NOMO-1 treated with DMSO at 0.1 percent for 48 hours (cell line): Measurements from ENCODE around the gene SLC1A3.
A peak's percentile ranks its signal among the peaks of the same experiment; 100 is the strongest.

Source experiments
- DNase-seq: peaks from one replicate; lab custom pipeline; 2025; ENCODE audit not compliant: unreplicated experiment; lab: John Stamatoyannopoulos, UW

SLC1A3 gene

GRCh38 chr5:36654564-36654963 is 48.2 kb downstream of the SLC1A3 start:
- no peak for DNase-seq

GRCh38 chr5:36655161-36655560 is 48.8 kb downstream of the SLC1A3 start:
- DNase-seq: peak; percentile 94

DNA sequence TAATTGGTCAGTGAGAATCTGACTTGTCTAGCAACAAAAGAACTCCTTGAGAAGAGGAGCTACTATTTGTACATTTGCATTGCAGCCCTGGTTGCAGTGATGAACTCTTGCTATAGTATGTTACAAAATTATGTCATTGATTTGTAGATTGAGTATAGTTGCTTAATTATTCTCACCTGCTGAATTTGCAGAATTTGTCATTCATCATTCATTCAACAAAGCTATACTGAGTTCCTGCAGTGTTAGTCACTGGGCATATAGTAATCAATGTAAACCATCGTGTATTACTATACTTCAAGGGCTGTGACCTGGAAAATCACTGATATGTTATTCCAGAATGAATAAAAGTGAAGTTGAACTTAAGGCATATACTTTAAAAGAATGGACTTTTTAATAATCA is 50.1 kb downstream of the SLC1A3 start:
- DNase-seq: no peak

GRCh38 chr5:36657563-36657995 is 51.2 kb downstream of the SLC1A3 start:
- peak; percentile 100 for DNase-seq

DNA sequence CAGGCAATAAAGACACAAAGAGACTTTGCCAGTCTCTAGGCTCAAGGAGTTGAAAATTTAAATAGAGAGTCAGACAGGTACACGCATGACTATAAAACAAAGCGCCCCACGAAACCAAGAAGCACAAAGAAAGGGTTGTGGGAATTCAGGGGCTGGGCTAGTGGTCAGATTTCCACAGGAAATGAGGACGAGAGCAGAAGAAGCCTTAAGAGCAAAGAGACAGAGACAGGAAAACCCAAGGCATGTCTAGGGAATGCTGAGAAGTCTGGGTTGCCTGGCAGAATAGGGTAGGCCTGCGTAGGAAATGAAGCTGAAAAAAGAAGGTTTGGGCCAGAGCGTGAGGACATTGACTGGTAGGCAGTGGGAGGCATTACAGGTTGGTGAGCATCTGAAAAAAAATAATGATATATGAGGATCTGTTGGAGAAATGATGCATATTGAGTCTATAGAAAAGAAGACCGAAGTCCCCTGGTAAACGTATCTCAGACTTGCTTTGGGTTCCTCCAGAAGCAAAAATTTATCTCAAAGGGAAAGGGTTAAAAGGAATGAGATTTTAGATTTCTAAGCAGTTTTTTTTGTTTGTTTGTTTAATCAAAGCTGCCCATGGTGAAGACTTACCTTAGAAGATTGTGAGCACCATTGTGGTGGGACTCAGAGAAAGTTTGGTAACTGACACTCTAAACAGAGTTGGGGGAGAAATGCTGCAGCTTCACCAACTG is 51.8 kb downstream of the SLC1A3 start:
- no peak for DNase-seq

- no peak for DNase-seq
Observed at GRCh38 chr5:36659411-36659810, 53.0 kb downstream of the SLC1A3 start.

GRCh38 chr5:36660397-36661049 is 54.1 kb downstream of the SLC1A3 start:
- no peak for DNase-seq

- no peak for DNase-seq
Observed at GRCh38 chr5:36661456-36662220, 55.2 kb downstream of the SLC1A3 start.

- peak; percentile 41 for DNase-seq
Observed at GRCh38 chr5:36662291-36662851, 56.0 kb downstream of the SLC1A3 start.

- DNase-seq: no peak
Observed at GRCh38 chr5:36664766-36665165, 58.4 kb downstream of the SLC1A3 start.

DNA sequence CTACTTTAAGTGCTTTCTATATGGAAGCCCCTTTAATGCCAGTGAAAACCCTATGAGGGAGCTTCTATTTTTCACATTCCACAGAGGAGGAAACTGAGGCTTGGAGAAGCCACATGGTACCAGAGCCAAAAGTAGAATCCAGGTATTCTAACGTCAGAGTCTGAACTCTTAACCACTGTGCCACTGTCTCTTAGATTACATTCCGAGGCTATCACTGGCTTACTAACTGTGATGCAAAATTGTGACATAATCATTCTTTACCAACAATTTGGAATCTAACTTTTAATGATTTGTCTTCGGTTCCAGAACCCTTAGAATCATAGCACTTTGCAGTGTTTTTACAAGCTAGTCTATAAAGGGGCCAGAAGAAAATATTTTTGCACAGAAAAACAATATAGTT is 59.2 kb downstream of the SLC1A3 start:
- no peak for DNase-seq

DNA sequence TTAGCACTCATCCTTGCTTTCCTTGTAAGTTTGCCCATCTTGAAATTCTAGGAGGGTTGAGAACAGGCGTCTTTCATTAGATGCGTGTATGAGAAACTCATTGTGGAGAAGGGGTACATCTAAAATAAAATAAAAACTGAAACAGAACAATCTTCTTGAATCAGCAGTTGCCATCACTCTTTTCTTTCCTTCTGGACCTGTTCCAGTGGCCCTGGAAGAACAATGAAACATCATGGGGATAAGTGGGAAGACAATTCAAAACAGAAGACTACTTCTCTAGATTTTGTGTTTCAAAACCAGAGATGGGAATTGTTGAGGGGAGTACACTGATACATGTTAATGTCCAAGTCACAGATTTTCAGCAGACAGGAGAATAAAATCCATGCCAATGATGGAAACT is 59.9 kb downstream of the SLC1A3 start:
- no peak for DNase-seq

GRCh38 chr5:36666986-36667385 is 60.6 kb downstream of the SLC1A3 start:
- DNase-seq: no peak

GRCh38 chr5:36667824-36668223 is 61.4 kb downstream of the SLC1A3 start:
- DNase-seq: peak; percentile 48

DNA sequence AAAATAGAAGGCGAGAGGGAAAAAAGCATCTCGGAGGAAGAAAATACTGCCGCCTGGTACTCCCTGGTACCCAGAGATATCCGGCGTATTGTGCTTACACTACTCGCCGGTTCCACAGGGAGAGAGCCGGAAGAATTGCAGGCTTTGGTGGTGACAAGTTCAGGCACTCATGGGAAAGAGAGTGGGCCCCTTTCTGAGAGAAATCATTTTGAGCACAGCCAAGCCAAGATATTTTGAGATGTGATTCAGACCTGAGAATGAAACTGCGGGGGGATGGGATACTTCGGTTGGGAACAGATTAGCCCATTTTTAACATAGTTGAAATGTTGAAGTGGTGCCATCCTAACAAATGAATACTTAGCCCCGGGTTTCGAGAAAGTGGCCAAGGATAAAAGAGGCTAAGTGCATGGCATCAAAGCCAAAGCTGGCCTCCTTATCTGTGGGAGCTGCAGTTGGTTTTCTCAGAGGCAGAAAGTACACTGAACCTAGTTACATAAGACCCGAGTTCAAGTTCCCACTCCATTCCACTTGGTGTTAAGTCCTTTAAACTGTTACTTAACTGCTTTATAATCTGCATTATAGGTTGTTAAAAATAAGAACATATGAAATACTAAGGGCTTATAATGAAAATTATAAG is 62.7 kb downstream of the SLC1A3 start:
- no peak for DNase-seq

DNA sequence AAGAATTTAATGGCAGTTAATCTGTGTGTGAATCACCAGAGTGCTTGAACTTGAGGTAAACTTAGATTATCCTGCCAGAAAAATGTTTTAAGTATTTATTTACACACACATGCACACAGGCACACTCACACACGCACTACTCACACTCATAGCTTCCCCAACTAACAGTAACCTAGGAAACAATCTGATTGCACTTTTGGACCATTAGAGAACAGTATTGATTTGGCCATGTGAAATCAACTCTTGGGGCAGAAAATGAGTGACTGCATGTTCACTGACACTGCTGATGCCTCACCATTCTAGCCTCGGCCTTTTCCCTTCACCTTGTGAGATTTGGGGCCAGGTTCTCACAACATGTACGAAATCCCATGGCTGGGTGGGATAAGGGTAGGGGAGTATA is 64.1 kb downstream of the SLC1A3 start:
- DNase-seq: no peak

DNA sequence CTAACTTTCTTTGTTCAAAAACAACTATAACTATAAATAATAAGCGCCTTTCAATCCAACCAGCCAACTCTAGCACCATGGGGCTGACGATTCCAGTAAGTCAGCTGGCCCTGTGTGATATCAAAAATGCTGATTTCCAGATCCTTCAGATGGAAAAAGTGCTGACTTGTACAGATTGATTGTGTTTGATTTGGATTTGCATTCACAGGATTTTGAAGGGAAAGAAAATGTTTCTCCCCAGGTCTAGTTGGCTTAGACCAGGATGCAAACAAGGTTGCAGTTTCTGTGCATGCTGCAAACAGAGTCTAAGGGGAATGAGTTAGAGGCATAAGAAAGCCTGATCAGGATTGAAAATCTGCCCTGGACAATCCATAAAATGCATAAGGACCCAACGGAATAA is 68.9 kb downstream of the SLC1A3 start:
- DNase-seq: no peak

DNA sequence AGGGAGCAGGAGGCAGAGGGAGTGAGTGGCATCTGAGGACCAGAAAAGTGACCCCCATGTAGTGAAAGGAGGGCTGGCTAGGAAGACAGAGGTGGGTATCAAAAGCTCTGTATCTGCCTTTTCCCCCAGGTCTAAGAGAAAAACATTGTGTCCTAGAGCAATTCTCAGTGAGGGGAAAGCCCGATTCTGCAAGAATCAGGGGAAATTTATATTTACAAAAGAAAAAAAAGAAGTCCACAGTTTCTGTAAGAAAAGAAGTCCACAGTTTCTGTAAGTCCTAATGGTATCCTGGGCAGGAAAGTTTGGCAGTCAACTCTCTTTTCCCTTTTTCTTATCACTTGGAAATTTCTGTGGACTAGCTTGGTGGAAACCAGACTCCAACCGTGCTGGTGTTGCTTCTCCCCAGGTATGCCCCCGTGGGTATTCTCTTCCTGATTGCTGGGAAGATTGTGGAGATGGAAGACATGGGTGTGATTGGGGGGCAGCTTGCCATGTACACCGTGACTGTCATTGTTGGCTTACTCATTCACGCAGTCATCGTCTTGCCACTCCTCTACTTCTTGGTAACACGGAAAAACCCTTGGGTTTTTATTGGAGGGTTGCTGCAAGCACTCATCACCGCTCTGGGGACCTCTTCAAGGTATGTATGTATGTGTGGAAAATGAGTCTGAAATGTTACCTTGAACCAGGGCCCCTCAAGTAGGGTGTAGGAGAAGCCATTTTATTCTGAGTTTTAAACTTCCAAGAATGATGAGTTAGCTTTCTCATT is 73.0 kb downstream of the SLC1A3 start:
- no peak for DNase-seq

GRCh38 chr5:36680066-36680465 is 73.7 kb downstream of the SLC1A3 start:
- DNase-seq: no peak

- DNase-seq: peak; percentile 65
Observed at GRCh38 chr5:36681711-36682110, 75.3 kb downstream of the SLC1A3 start.
